GM21619 (cell line): ENCODE results near the gene PPM1B.
"Not testable (repeated sequence)": the region's sequence is repeated elsewhere in the genome, so short reads cannot be mapped to it uniquely, and the experiment has no call there.

Source experiments
- ATAC-seq: cut with Tn5 transposase; IDR thresholded peaks from one replicate; pipeline ENCODE4 v1.9.1; 2021; ENCODE audit not compliant: unreplicated experiment

Gene PPM1B

GRCh38 chr2:44246840-44247369, 78.2 kb downstream of the PPM1B start:
- no peak for ATAC-seq

GRCh38 chr2:44247924-44248323, 79.2 kb downstream of the PPM1B start:
- ATAC-seq = no peak

GRCh38 chr2:44249269-44249668, 80.6 kb downstream of the PPM1B start:
- ATAC-seq = not testable (repeated sequence)

- ATAC-seq = no peak
These were observed 81.7 kb downstream of the PPM1B start for GRCh38 chr2:44250376-44250775.

GRCh38 chr2:44254023-44254422, 85.3 kb downstream of the PPM1B start:
- no peak for ATAC-seq

GRCh38 chr2:44255704-44256103, 87.0 kb downstream of the PPM1B start:
- ATAC-seq = not testable (repeated sequence)

- ATAC-seq = not testable (repeated sequence)
These were observed 89.1 kb downstream of the PPM1B start for GRCh38 chr2:44257802-44258201.

- no peak for ATAC-seq
These were observed 98.7 kb downstream of the PPM1B start for GRCh38 chr2:44267269-44267795.

- no peak for ATAC-seq
These were observed 99.3 kb downstream of the PPM1B start for GRCh38 chr2:44267796-44268648.

- ATAC-seq = no peak
These were observed 101.2 kb downstream of the PPM1B start for GRCh38 chr2:44269831-44270230.

GRCh38 chr2:44271296-44271695, 102.6 kb downstream of the PPM1B start:
- ATAC-seq = no peak

- ATAC-seq = no peak
These were observed 104.4 kb downstream of the PPM1B start for GRCh38 chr2:44273076-44273475.

GRCh38 chr2:44273596-44273995, 104.9 kb downstream of the PPM1B start:
- no peak for ATAC-seq

GRCh38 chr2:44275927-44276303, 107.2 kb downstream of the PPM1B start:
- no peak for ATAC-seq

- ATAC-seq = no peak
These were observed 108.9 kb downstream of the PPM1B start for GRCh38 chr2:44277541-44277940.

- ATAC-seq = no peak
These were observed 112.2 kb downstream of the PPM1B start for GRCh38 chr2:44280869-44281268.
